Ecto neural progenitor cell (in vitro differentiated cells): ENCODE results near the gene SCLY.

Source experiments
- DNase-seq: peaks from one replicate; pipeline ENCODE4 v3.0.0-alpha.2; 2018; ENCODE audit warnings: low spot score

SCLY gene

DNA sequence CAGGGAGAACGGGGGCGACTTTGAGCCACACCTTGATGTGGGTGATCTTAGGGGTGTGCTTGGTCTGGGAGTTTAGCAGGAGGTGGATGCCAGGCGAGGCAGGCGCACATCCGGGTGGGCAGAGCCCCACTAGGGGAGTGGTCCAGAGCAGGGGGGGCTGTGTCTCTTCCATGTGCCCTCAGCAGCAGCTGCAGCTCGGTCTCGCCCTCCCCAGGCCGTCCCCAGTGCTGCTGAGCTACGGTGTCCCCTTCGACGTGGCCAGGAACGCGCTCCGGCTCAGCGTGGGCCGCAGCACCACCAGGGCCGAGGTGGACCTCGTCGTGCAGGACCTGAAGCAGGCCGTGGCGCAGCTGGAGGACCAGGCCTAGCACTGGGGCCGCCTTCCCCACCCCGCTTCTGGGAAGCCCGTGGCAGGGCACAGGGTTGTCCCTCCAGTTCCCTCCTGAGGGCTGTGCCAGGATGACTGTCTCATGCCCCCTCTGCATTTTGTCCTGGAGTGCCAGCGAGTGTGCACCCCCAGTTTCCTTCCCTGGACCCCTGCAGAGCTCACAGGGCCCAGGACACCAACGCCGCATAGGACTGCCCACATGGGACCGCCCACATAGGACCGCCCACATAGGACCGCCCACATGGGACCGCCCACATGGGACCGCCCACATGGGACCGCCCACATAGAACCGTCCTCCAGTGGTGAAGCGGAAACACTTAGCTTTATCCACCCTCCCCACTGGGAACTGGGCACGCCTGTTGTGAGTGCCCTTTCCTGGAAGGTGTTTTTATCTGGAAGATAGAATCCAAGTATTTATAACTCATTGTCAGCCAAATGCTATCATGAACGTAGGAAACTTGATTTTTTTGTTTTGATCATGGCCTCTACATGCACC, 37.4 kb downstream of the SCLY start:
- peak; percentile 78 for DNase-seq

DNA sequence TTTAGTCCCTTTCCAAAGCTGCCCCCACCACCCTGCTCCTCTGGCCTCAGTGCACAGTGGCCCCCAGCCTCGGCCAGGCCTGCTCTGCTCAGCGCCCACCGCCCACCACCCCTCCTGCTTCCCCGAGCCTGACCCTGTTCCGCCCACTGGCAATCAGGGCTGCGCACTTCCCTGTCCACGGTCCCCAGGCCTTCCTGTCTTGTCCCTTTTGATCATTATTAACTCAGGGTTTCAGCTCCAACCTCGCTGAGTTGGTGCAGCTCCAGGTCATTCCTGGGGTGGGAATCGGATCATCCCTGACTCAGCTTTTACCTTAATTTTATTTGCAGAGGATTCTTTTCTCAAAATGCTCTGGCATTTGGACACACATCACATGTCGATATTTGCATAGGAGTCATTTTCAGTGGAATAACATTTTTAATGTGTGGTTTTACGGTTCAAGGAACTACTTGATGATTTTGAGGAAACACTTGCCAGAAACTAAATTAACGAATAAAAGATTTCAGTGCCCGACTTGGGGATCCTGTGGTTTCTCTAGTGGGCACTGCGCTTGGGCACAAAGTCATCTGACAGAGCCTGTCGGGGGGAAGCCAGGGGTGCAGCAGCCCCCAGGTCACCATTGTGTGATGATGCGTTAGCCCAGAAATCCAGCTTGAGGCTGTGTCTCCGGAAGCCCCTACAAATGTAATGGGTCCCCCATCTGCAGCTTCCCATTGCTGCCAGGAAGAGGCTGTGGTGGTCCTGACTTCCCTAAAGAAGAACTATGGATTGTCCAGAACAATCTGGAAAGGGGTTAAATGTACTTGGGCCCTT, 38.3 kb downstream of the SCLY start:
- DNase-seq, result no peak

DNA sequence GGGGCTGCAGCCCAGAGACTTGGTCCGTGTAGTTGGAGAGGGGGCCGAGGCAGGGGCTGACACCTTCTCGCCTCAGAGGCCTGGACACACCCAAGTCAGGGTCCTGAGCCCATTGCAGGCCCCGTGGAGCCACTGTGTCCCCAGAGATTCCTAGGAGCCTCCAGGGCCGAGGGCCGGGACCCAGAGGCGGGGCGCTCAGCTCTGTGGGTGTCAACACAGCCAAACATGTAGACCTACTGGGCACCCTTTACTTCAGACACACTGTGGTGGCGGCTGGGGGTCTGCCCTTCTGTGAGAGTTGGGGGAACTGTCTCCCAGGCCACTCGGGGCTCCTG, 38.9 kb downstream of the SCLY start:
- no peak for DNase-seq

DNA sequence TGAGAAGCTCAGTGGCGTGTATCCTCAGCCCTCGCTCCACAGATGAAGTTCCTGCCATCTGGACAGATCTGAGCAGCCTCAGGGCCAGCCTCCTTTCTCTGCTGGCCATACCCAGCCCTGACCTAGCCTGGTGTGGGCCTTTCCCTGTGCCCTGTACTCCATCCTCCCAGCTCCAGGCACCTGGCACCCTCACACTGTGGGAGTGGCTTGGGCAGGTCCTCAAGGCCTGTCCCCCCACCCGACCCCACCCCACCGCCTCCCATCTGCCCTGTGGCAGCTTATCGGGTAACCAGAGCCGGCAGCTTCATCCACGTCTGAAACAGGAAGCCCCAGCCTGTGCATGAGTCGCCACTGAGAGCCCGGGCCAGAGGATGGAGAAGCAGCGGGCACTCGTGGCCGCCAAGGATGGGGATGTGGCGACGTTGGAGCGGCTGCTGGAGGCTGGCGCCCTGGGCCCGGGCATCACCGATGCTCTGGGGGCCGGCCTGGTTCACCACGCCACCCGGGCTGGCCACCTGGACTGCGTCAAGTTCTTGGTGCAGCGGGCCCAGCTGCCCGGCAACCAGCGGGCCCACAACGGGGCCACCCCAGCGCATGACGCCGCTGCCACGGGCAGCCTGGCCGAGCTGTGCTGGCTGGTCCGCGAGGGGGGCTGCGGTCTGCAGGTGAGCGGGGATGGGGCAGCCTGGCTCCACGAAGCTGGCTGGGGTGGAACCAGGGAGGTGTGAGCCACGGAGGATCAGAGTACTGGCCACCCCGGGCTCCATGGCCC, 39.4 kb downstream of the SCLY start, which contains the start of gene ESPNL:
Gene ESPNL, plus strand, starts transcription at position 292 of the 772 bp plus-strand sequence. Its CDS starts 80 bp downstream, at position 372.
- no peak for DNase-seq

DNA sequence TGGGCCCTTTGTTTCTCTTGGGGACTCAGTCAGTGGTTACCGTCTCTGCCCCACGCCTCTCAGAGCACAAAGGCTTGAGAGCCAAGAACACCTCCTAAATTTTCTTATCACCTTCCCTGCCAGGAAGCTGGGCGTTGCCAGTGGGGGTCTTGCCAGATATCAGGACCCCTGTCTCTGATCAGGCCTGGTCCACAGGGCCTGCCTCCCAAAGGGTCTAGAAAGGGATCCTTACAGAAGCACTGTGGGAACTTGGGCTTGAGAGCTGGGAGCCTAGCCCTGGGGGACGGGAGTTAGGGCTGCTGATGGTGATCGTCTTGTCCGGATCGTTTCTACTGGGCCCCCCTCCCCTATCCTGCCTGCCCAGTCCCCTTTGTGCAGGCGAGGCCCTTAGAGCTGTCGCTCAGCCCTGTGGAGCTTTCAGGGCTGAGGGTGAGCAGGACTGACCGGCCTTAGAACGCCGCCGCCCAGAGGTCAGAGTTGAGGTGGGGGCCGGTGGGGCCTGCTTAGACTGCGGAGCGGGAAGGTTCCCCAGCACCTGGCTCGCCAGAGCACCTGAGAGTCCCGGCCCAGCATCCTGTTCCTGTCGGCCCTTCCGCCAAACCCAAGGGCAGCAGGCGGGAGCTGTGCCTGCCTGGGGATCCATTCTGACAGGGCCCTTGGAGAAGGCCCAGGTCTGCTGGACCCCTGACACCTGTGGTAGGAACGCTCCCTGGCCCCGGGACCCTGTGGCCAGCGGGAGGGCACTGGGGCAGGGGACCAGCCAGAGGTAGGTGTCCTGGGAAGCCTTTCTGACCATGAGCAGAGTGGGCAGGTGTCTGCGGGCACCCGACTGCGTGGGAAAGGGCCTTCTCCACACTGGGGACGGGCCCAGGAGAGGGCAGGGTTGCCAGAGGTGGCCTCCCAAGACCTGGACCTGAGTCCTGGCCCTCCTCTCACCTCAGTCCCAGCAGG, 40.3 kb downstream of the SCLY start:
- no peak for DNase-seq

DNA sequence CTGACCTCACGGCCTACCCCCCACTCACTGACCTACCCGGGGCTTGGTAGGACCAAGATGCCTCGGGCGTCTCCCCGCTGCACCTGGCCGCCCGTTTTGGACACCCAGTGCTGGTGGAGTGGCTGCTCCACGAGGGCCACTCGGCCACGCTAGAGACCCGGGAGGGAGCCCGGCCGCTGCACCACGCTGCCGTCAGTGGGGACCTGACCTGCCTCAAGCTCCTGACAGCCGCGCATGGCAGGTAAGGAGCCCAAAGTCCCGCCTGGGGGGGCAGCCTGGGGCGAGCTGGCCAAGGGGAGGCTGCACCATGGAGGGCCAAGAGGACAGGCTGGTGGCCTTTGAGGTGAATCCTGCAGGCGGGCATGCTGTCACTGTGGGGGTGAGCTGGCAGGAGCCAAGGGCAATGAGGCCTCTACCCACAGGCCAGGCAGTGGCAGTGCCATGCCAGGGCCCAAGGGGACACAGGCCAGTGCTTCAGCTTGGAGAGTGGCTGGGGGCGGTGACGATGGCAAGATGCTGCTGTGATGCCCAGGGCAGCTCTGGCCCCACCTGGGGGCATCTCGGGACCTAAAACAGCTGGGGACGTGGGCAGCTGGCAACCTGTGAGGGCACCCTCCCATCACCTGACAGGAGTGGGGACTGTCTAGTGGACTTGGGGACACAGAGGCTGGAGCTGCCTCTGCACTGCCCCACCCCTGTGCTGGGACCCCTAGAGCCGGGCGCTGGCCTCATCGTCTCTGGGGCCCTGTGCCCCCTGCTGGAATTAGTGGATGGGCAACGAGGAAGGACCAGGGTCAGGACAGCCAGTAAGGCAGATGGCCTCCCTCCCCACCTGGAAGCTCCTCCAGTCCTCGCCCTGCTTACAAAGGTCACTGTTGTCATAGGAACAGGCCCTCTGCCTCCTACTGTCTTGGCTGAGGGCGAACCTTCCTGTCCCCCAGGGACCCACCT, 41.4 kb downstream of the SCLY start:
- DNase-seq, result peak; percentile 47

DNA sequence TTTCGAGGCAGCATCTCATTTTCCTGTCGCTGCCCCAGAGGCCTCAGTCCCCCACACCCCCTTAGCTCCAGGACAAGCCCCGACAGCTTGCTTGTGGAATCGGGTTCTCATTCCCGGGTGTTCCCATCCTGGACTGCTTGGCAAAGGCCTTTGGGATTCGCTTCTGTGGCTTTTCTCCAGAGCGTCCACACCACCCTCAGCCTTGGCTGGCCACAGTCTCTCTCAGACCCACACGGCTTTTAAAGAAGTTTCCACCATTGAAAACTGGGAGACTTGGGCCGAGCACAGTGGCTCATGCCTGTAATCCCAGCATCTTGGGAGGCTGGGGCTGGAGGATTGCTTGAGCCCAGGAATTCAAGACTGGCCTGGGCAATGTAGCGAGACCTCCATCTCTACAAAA, 42.1 kb downstream of the SCLY start:
- DNase-seq, result no peak

DNA sequence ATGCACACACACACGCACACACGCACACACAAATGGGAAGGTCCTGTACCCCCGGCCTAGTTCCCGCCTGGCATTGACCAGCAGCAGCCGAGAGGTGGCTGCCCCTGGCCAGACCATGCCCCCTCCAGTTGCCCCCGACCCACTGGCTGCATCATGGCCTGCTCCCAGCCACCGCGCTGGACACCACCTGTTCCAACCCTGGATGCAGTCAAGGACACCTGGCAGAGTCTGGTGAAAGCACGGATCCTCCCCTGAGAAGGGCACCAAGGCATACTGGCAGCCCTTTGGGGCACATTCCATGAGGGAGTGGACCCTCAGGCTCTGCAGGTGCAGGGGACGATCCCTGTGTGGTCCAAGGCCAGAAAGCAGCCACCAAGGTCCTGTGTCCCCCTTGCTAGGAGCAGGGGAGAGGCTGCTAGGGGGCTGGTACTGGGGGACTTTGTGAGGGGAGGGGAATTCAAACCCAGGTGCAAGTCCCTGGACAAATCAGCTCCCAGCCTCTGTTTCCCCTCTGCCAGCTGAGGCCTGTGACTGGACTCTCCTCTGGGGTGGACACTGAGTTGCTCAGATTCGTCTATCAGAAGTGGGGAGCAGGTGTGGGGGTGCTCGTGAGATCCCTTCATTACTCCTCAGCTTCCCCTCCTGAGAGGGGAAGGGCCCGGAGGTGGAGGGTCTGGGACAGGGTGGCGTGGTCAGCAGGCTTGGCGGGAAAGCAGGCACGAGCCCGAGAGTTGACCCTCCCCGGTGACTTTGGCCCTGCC, 42.8 kb downstream of the SCLY start:
- DNase-seq, result peak; percentile 34

DNA sequence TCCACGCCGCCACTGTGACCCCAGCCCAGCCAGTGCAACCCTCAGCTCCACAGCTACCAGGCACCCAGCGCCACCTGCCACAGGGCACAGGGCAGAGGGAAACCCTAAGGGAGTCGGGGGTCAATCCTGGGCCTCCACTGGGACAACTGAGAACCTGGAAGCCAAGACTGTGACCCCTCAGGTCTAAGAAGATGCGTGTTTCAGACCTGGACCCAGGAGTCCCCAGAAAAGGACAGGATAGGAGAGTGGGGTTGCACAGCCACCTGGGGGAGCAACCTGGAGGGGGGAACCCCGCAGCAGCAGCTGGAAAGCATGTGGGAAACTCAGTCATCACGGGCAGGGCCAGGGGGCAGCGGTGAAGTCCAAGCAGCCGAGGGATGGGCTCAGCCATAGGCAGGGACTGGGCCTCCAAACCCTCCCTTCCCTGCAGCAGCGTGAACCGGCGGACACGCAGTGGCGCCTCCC, 43.5 kb downstream of the SCLY start:
- peak; percentile 34 for DNase-seq

DNA sequence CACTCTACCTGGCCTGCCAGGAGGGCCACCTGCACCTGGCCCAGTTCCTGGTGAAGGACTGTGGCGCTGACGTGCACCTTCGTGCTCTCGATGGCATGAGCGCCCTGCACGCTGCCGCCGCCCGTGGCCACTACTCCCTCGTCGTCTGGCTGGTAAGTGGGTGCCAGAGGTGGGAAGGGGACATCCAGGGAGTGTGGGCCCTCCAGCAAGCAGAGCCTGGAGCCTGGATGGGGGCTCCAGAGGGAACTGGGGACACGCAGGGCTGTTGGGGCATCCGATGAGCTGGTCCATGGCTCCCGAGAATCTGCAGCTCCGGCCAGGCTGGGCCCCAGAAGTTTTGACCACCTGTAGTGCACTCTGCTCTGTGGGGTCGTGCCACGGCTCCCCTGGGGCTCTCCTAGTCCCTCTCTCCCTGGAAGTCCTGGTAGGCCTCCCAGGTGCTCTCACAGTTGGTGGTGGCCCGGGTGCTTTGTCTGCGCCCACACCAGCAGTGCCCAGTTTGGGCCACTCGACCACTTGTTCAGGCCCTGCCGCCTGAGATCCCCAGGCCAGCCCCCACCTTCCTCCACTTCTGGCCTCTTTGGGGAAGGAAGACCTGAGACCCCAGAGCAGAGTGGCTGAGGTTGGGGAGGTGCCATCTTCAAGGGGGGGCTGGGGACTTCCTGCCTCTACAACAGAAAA, 44.0 kb downstream of the SCLY start:
- DNase-seq, result peak; percentile 43

DNA sequence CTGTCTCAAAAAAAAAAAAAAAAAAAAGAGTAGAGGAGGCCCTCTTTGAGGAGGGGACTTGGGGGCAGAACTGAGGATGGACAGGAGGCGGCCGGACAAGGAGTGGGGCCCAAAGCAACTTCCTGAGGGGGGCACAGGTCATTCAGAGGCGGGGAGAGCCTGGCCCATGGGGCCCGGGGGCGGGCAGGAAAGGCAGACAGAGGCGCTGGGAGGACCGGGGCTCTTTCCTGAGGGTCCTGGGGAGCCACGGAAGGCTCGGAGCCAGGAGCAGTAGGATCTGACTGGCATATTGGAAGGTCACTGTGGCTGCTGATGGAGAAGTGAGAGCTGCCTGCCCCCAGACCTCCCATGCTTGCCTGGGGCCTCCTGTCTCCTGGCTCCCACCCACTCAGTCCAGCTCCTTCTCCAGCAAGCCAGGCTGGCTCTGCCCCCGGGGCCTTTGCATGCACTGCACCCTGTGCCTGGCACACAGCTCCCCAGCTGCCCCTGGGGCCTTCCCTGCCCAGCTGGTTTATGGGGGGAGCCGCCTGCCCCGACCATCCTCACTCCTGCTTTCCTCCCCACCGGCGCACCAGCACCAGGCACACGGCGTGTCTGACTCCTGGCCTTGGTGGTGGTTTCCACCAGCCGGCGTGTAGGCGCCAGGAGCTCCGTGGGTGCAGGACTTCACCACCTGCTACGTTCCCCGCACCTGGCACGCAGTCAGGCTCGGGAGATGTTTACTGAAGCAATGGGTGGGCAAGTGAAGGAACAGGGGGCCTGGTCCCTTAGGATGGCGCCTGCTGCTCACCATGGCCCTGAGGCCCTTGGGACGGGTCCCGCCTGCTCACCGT, 44.9 kb downstream of the SCLY start:
- peak; percentile 42 for DNase-seq

DNA sequence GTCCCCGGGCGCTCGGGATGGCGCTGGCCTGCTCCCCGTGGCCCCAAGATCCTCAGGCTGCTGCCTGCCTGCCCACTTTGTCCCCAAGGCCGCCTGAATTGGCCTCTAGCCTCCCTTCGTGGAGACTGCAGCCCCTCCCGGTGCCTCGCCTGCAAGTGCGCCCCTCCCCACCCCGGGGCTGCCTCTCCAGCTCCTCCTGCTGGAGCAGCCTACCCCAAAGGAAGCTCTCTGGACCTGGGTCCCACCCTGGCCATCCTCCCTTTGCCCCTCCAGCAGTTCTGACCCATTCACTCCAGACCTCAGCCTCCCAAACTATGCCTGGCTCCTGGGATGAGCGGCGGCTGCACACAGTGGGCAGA, 45.5 kb downstream of the SCLY start:
- DNase-seq, result peak; percentile 55

DNA sequence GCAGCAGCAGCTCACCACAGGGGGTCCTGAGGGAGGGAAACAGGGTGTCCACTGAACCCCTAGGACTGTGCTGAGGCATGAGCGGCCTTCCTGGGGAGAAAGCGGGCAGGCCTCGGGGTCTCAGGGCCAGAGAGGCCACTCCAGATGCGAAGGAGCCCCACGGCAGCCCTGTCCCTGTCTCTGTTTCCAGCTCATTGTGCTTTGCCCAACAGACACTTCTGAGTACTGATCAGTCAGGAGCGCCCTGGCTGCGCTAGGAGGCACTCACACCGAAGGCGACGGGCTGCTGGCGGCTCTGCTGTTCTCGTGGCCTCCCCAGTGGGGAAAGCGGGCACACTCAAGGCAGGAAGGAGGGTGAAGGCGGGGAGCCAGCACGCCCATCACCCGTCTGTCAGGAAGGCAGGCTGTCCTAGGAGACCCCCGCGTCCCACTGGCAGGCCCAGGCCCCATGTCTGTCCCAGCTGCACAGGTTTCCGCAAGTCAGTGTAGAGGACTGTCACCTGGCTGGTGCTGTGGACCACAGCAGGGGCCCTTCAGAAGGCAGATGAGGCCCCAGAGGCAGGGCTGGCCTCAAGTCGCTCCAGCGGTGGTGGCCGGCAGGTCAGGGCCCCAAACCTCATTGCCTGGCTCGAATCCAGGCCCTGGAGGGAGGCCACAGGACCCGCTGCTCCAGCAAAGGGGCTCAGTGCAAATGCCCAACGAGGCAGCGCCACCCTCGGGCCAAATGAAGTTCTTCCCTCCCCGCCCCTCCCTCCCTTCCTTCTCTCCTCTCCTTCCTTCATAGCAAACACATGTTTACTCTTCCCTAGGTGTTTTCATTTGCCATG, 46.1 kb downstream of the SCLY start:
- peak; percentile 68 for DNase-seq

DNA sequence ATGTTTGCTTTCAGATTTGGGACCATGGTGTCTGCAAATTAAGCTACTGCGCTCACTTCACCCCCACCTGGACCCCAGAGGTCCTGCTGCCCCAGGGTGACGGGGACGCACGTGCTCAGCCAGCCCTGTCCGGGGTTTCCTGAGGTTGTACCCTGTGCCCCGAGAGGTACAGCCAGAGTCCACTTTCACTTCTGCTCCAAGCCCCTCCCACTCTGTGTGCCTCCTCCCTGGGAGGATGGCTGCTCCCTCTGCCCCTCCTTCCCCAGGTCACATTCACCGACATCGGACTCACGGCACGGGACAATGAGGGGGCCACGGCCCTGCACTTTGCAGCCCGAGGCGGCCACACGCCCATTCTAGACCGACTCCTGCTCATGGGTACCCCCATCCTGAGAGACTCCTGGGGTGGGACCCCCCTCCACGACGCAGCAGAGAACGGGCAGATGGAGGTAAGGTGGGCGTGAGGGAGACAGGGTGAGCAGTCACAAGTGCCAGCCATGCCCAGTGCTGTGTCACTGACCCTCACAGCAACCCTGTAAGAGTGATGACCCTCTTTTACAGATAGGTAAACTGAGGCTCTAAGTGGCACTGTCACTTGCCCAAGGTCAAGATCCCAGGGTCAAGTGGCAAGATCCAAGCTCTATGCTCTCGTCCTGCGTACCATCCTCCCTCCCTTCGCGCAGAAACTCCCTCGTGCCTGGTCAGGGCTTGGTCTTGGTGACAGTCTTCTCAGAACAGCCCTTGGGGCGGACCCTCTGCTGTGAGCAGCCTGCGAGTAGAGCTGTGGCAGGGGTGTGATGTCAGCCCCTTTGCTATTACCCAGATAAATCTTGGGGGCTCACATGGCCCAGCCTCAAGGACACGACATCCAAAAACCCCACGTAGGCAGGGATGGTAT, 47.0 kb downstream of the SCLY start:
- DNase-seq, result peak; percentile 40

DNA sequence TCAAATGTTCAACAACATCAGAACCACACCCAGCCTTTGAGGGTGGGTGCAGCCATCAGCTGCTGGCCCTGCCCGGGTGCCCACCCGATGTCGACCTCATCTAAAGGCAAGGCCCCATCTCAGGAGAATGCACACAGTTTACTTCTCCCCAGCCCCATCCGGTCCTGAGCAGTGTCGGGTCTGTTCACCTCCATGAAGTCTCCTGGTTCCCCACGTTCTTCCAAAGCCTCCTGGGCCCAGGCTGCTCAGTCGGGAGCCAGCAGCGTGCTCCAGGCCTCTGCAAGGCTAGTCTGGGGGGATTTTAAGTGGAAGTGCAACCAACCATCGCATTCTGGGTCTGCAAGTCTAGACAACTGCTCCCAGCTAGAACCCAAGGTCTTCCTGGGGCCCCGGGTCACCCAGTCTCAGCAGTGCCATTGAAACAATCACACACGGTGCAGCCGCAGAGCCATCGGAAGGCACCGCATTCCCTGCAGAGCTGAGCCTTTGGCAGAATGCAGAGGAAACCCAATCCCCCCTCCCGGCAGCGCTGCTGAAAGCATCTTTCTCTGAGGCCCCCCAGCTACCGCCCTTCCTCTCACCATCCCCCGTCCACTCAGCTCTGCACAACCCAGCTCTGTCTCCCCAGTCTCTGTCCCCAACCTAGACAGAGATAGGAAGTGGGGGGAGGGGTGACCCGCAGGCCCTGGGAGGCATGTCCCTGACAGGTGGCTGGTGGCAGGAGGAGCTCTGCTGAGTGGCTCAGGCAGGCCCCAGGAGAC, 47.8 kb downstream of the SCLY start:
- DNase-seq, result peak; percentile 54
